K562 (cell line): ENCODE results near the gene PCBD1. TPM values are rescaled to one million over a fixed set of nuclear protein-coding genes. Genes with fewer than 3 reads are reported as not detected.

Experiments
- ATAC-seq: fragments of 200-7000 bp; cut with Tn5 transposase; 3 replicates; pipeline ENCODE4 v1.9.1; 2020; ENCODE audit warnings: moderate library complexity
- BruUV-seq: library from RNA; stranded (reverse); fragments of 400-500 nt; replicated peaks from 2 replicates; lab custom pipeline; 2021; lab: Mats Ljungman, UMichigan
- CTCF ChIA-PET: fragments of 300-600 bp; formaldehyde crosslinking; extraction: SDS; loops from one replicate; lab custom pipeline; 2021; ENCODE audit warnings: low intra/inter-chr PET ratio; lab: Yijun Ruan, JAX
- POLR2A ChIA-PET: fragments of 300-600, 350-650 bp; sonication (Branson Sonifier 250); formaldehyde crosslinking; extraction: SDS; loops from one replicate; lab custom pipeline; 2021; ENCODE audit warnings: antibody characterized with exemption, inconsistent platforms; lab: Yijun Ruan, JAX
- DNase-seq, 4 experiments: peaks; one replicate each; pipeline versions ENCODE4 v3.0.0 to v3.0.0-alpha.2; 2011 to 2018; ENCODE audit warnings: low spot score in 3 of 4, mixed read lengths in 3 of 4; ENCODE audit errors: extremely low read depth in 1 of 4
- FAIRE-seq: peaks from 2 replicates; lab custom pipeline; 2011; peaks lifted over from hg19 to GRCh38; lab: Jason Lieb, UNC
- H2AFZ ChIP-seq: 2 replicates; pipeline ENCODE4 v1.6.0; 2011; ENCODE audit warnings: low read depth, low read length, control low read depth, inconsistent platforms
- H3K27ac ChIP-seq: fragments of 200-600 bp; 3 replicates; pipeline ENCODE4 v1.8.0; 2011; ENCODE audit warnings: low read depth, mild to moderate bottlenecking, control low read depth, inconsistent platforms, low read length, moderate library complexity, mixed read lengths; ENCODE audit errors: extremely low read depth
- H3K27me3 ChIP-seq, 2 experiments: fragments of 300-600 bp in 1 of 2; 2 replicates in 1 of 2; 3 replicates in 1 of 2; pipeline versions ENCODE4 v1.6.0 to v1.8.0; 2011; ENCODE audit warnings: inconsistent platforms in 2 of 2, low read length in 2 of 2, mild to moderate bottlenecking in 1 of 2, mixed read lengths in 1 of 2, moderate library complexity in 1 of 2; ENCODE audit not compliant: control insufficient read depth in 2 of 2, insufficient read depth in 2 of 2
- H3K36me3 ChIP-seq: fragments of 300-600 bp; 3 replicates; pipeline ENCODE4 v1.8.0; 2011; ENCODE audit warnings: mild to moderate bottlenecking, low read length, inconsistent platforms; ENCODE audit not compliant: control insufficient read depth, insufficient read depth
- H3K4me1 ChIP-seq, 2 experiments: fragments of 200-600 bp in 1 of 2; replicated peaks in 1 of 2; 2 replicates in 1 of 2; 3 replicates in 1 of 2; pipeline versions ENCODE4 v1.5.1 to v1.8.0; 2011; ENCODE audit warnings: inconsistent platforms in 2 of 2, low read length in 2 of 2, mild to moderate bottlenecking in 1 of 2, mixed read lengths in 1 of 2, moderate library complexity in 1 of 2; ENCODE audit not compliant: control insufficient read depth in 2 of 2, insufficient read depth in 2 of 2
- H3K4me2 ChIP-seq: 2 replicates; pipeline ENCODE4 v1.6.1; 2011; ENCODE audit warnings: low read length, control low read depth, inconsistent platforms, mixed read lengths; ENCODE audit not compliant: insufficient read depth
- H3K4me3 ChIP-seq: fragments of 200-600 bp; sonication (generic), shearing (Covaris generic); 2 replicates; pipeline ENCODE4 v1.5.1; 2016; ENCODE audit warnings: control low read depth, inconsistent platforms
- H3K79me2 ChIP-seq: fragments of 200-600 bp; 3 replicates; pipeline ENCODE4 v1.8.0; 2011; ENCODE audit warnings: low read length, inconsistent platforms; ENCODE audit not compliant: control insufficient read depth, insufficient read depth
- H3K9ac ChIP-seq, 2 experiments: 2 replicates each; pipeline versions ENCODE4 v1.6.0 to v1.6.1; 2011; ENCODE audit warnings: low read depth in 2 of 2, low read length in 2 of 2, control low read depth in 1 of 2, inconsistent platforms in 1 of 2, mild to moderate bottlenecking in 1 of 2, mixed read lengths in 1 of 2; ENCODE audit not compliant: insufficient read depth in 1 of 2
- H3K9me1 ChIP-seq: one replicate; pipeline ENCODE4 v1.6.0; 2011; ENCODE audit warnings: inconsistent platforms, mild to moderate bottlenecking, low read length, moderate library complexity; ENCODE audit not compliant: control insufficient read depth, insufficient read depth
- H3K9me3 ChIP-seq: replicated peaks from 2 replicates; pipeline ENCODE4 v1.5.1; 2011; ENCODE audit warnings: low read depth, low read length, inconsistent platforms; ENCODE audit not compliant: control insufficient read depth, insufficient read depth
- H4K20me1 ChIP-seq: replicated peaks from 2 replicates; pipeline ENCODE4 v1.6.1; 2011; ENCODE audit warnings: low read length, inconsistent platforms, mixed read lengths; ENCODE audit not compliant: control insufficient read depth, insufficient read depth
- ELF2 ChIP-seq: fragments of 250-450 bp; sonication (Bioruptor Pico); IDR thresholded peaks from 2 replicates; pipeline ENCODE4 v1.5.0; 2021; ENCODE audit warnings: mild to moderate bottlenecking
- HDAC6 ChIP-seq: IDR thresholded peaks from 2 replicates; pipeline ENCODE4 v1.6.1; 2012; ENCODE audit warnings: low read depth, mild to moderate bottlenecking, control low read depth, inconsistent platforms, low read length, moderate library complexity
- NFATC3 ChIP-seq: fragments of 450-650 bp; IDR thresholded peaks from 2 replicates; pipeline ENCODE4 v1.6.1; 2017; ENCODE audit warnings: mild to moderate bottlenecking
- SLC30A9 ChIP-seq: fragments of 250-450 bp; sonication (Bioruptor Pico); IDR thresholded peaks from 2 replicates; pipeline ENCODE4 v1.8.0; 2022; ENCODE audit warnings: mild to moderate bottlenecking, moderate library complexity
- ZNF551 ChIP-seq: fragments of 250-450 bp; sonication (Bioruptor Pico); IDR thresholded peaks from 2 replicates; pipeline ENCODE4 v1.5.0; 2021; ENCODE audit warnings: mild to moderate bottlenecking, moderate library complexity
- WGBS: fragments of 100-300 bp; shearing (Covaris generic); methylation state at CpG from one replicate; pipeline ENCODE4 v1.1.6; 2016; ENCODE audit warnings: low coverage, mixed read lengths; ENCODE audit not compliant: insufficient coverage; ENCODE audit errors: missing lambda C conversion rate; 5-methylcytosine and 5-hydroxymethylcytosine counted together
- in situ Hi-C: fragments of 300-500 bp; cut with MboI; formaldehyde crosslinking; loops from 4 replicates; pipeline ENCODE4 v1.15.0; 2018; ENCODE audit warnings: inconsistent platforms, mixed read lengths
- intact Hi-C: fragments of 100-400 bp; cut with micrococcal nuclease; formaldehyde crosslinking; loops from 2 replicates; pipeline ENCODE4 v1.14.2; 2022
- polyA plus RNA-seq, 8 experiments: library from polyadenylated mRNA; depleted of rRNA in 4 of 8; stranded (reverse) in 5 of 8; unstranded in 3 of 8; fragments of >200 nt; fragmentation: Nextera tagmentation in 2 of 8; fragmentation: Illumina TruSeq in 1 of 8; extraction: Ambion mirVana in 2 of 8; extraction: Trizol in 1 of 8; gene quantifications; 2 replicates each; pipeline versions ENCODE4 v1.2.1 to v1.2.3, GENCODE V29; 2011 to 2014; ENCODE audit warnings: inconsistent platforms in 1 of 8, missing spikeins in 1 of 8
- total RNA-seq, 7 experiments: library from RNA; depleted of rRNA in 6 of 7; stranded (reverse); fragments of >200 nt in 6 of 7; fragmentation: Illumina TruSeq in 2 of 7; extraction: Trizol in 2 of 7; gene quantifications; 2 replicates each; pipeline versions ENCODE4 v1.2.1 to v1.2.3, GENCODE V29; 2011 to 2021; ENCODE audit warnings: low replicate concordance in 1 of 7
- TF ChIP-seq, protein P1 (sequence below), 2 experiments: IDR thresholded peaks in 1 of 2; conservative IDR thresholded peaks in 1 of 2; 2 replicates each; pipeline ENCODE4 v1.6.1; 2016; ENCODE audit warnings: low read depth in 2 of 2, mild to moderate bottlenecking in 1 of 2, missing compliant biosample characterization in 1 of 2, missing genetic modification characterization in 1 of 2, moderate library complexity in 1 of 2
- TF ChIP-seq, protein P2 (sequence below): fragments of 450-650 bp; formaldehyde crosslinking; conservative IDR thresholded peaks from 2 replicates; pipeline ENCODE4 v1.4.0; 2022; ENCODE audit warnings: mild to moderate bottlenecking, missing genetic modification characterization

The PCBD1 gene
- total and polyA plus RNA-seq, 9 of the 15 experiments (the other 6 are each of a cell fraction or from before 2014, with no cell fraction given) = 14.6 to 109 (median 57.0) TPM

DNA sequence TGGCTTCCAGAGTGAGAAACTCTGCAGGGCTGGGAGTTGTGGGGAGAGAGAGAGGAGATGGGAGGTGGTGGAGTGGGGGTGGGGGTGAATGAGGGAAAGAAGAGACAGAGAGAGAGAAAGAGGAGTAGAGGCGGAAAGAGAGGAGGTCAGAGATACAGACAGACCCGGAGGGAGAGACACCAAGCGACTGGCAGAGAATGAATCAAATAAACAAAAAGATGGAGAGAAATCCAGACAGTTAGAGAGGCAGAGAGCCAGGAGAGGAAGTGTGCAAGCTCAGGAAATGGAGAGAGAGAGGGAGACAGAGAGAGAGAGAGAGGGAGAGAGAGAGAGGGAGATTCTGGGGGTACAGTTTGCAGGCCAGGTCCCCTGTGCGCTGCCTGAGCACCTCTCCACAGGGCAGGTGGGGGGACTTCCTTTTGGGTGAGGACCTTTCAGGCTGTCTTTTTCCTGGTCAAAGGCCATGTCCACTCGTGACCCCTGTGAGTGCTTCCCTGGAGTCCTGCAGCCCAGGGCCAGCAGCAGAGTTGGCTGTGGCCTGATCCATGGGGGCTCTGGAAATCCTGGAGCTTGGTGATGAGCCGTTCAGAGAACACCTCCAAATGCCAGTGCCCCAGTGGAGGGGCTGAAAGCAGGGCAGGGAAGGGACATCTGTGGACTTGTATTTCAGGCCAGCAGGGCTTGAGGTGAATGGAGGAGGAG, 25.0 kb upstream of the PCBD1 start:
- in situ Hi-C loops = no loop called here
- BruUV-seq = no TSS peak
- Histone ChIP-seq H3K4me1 (no peaks in the 10 kb centered on the region; a peak in 1 of 5 replicates), H3K4me2 (no peak overlapping the region), H3K36me3 (no peaks in the 10 kb centered on the region), H3K27me3 (peaks cover 30 to 83% of the 10 kb centered on the region in 2 experiments)
- intact Hi-C loops = no loop called here
- WGBS = 2% methylated on average over 6 of the region's 6 CpGs
- ATAC-seq = no peak
- TF ChIP-seq SLC30A9 (CRISPR knock-in tag) (no peak), HDAC6 (no peak), ELF2 (CRISPR knock-in tag) (no peak), ZNF551 (CRISPR knock-in tag) (no peak), NFATC3 (no peak)
- TF ChIP-seq, protein P1, sequence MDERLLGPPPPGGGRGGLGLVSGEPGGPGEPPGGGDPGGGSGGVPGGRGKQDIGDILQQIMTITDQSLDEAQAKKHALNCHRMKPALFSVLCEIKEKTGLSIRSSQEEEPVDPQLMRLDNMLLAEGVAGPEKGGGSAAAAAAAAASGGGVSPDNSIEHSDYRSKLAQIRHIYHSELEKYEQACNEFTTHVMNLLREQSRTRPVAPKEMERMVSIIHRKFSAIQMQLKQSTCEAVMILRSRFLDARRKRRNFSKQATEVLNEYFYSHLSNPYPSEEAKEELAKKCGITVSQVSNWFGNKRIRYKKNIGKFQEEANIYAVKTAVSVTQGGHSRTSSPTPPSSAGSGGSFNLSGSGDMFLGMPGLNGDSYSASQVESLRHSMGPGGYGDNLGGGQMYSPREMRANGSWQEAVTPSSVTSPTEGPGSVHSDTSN (CRISPR knock-in tag; IDR thresholded peaks at IDR 0.05; ENCODE audit: low read depth) = no peak
- TF ChIP-seq, protein P1 (tag; conservative IDR thresholded peaks at IDR 0.05; ENCODE audit: low read depth) = no peak
- TF ChIP-seq, protein P2, sequence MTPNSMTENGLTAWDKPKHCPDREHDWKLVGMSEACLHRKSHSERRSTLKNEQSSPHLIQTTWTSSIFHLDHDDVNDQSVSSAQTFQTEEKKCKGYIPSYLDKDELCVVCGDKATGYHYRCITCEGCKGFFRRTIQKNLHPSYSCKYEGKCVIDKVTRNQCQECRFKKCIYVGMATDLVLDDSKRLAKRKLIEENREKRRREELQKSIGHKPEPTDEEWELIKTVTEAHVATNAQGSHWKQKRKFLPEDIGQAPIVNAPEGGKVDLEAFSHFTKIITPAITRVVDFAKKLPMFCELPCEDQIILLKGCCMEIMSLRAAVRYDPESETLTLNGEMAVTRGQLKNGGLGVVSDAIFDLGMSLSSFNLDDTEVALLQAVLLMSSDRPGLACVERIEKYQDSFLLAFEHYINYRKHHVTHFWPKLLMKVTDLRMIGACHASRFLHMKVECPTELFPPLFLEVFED (CRISPR knock-in tag) = 0 out of 2 replicates have a peak, but pooled peaks have one; percentile 21
- TF ChIP-seq, all 486 proteins: peak for 1
- no peaks in the 10 kb centered on the region for H3K9me3 ChIP-seq
- CTCF ChIA-PET = interaction anchor here (0.7 kb wide), 1 partner anchor 28 kb away, joined by 3 read pairs; no protein-coding TSS in a partner anchor
- H2AFZ ChIP-seq = no peak overlapping the region
- no peak overlapping the region for H3K4me3 ChIP-seq
- no peak overlapping the region for H3K27ac ChIP-seq
- no peak for DNase-seq
- no peaks in the 10 kb centered on the region for H3K79me2 ChIP-seq
- H4K20me1 ChIP-seq = peaks cover 17% of the 10 kb centered on the region
- no peak for FAIRE-seq
- H3K9me1 ChIP-seq = no peaks in the 10 kb centered on the region
- POLR2A ChIA-PET = no interaction called here
- H3K9ac ChIP-seq = no peak overlapping the region
